Measurements from ENCODE around the gene PAFAH1B2. TPM values are rescaled to one million over a fixed set of nuclear protein-coding genes. Genes with fewer than 3 reads are reported as not detected.

PAFAH1B2 gene
- total RNA-seq, 1 donor from 2014 or later = 231 TPM

DNA sequence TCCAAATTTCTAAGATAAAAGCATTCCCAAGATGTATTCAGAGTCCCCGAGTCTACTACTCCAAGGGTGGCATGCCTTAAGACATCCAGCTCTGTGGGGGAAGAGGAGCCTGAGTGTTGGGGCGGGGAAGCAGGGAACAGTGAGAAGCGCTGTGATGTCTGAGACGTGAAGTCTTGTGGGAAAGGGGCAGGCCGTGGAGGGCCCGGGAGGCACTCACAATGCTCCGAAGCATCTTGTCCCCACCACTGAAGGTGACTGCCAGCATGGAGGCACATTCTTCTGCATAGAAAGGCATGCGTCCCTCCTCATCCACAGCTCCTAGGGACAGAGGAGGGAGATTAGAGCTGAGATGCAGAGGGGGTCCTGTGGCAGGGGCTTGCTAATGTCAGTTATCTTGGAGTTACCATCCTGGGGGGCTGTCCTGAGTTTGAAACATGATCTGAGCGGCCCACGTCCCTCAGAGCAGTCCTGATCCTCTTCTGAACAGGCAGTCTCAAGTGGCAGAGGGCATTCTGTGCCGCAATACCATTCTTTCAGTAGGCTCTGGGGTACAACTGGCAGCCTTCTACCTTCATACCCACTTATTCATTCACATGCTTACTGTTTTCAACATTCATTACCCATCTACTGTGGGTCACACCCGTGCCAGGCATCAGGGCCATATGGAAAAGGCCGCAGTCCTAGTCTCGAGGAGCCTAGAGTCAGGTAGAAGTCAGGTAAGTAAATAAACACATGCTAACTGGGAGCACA, 79.1 kb downstream of the PAFAH1B2 start:
- no peak for DNase-seq

DNA sequence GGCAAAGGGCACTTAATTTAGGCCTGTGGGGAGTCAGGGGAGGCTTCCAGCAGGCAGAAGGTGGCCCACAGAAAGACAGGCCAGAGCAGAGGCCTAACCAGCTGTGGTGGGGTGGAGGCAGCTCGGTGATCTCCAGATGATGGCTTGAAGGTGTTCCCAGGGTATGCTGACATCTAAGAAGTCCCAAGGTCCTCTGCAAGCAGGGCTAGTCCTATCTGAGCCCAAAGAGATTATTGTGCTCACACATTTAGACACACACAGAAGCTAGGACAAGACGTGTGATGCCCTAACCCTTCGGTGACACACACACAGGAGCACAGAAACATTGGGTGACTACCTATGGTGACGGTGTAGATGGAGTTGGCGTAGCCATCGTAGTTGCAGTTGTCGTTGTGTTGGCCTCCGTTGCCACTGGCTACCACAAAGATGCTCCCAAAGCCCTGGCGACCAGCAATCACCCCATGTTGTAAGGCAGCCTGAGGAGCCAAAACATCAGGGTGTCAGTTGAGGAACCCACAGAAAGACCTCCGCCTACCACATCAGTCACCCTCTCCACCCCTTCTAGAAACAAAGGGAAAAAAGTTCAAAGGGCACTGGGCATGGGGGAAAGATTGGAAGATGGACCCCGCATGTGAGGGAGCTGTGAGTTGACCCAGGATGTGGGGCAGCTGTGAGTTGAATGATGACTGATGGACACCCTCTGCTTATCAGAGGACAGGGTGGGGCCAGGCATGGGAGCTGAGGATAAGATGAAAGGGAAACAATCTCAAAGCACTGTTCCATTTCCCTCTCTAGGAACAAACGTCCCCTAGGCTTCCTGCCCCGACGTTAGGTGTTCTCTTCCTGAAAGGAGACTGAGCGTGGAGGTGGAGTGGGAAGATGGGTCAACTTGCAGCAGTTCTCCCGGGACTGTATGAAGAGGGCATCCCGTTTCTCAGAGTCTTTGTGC, 79.9 kb downstream of the PAFAH1B2 start:
- no peak for DNase-seq

DNA sequence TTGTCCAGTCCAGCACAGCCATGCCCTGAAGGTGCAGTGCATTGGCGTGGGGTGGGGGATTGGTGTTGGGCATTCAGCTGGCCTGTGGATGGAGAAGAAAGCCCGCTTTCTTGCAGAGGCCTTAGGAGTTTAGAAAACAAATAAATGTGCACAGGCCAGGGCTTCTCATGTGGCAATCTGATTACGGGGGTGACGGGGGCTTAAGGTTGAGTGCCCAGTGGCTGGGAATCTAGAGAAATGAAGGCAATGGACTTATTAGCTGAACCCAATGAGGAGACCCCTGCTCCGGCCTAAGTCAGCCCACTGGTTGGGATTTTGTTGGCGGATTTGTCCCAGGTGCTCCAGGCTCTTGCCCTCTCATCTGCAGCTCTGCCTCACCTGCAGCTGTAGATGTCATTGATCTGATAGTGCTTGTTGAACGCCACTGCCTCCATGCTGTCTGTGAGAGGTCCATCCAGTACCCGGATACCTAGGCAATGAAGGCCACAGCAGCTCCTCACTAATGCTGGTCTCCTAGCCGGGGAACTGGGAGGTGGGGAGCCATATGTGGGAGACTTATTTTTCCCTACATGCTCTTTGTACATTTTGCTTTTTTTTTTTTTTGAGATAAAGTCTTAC, 81.6 kb downstream of the PAFAH1B2 start:
- no peak for DNase-seq

Other genes starting within 250 kb of the PAFAH1B2 start
- gene SIK3, start 45.9 kb upstream of the PAFAH1B2 start, total RNA-seq = 12.9 and 16.7 TPM in 2 replicates
- gene SIDT2, start 34.5 kb downstream of the PAFAH1B2 start, total RNA-seq = 10.4 and 19.5 TPM in 2 replicates
- gene TAGLN, start 55.1 kb downstream of the PAFAH1B2 start, total RNA-seq = 11.4 and 31.3 TPM in 2 replicates
- gene PCSK7, start 87.8 kb downstream of the PAFAH1B2 start, total RNA-seq = 54.1 and 63.5 TPM in 2 replicates
- 10.6 and 12.3 TPM in 2 replicates for gene RNF214, start 88.4 kb downstream of the PAFAH1B2 start, total RNA-seq
- gene BACE1-AS, start 147.1 kb downstream of the PAFAH1B2 start, total RNA-seq = 2.4 and 3.1 TPM in 2 replicates
- gene BACE1, start 172.0 kb downstream of the PAFAH1B2 start, total RNA-seq = 7.1 and 17.0 TPM in 2 replicates
- gene CEP164, start 183.6 kb downstream of the PAFAH1B2 start, total RNA-seq = 24.0 and 28.0 TPM in 2 replicates